OCI-M2 (cell line): ENCODE measurements around the gene OR5A2.
"Not testable (repeated sequence)": the region's sequence is repeated elsewhere in the genome, so short reads cannot be mapped to it uniquely, and the experiment has no call there.

ENCODE experiments used
- DNase-seq: peaks from one replicate; lab custom pipeline; 2025; ENCODE audit not compliant: unreplicated experiment; lab: John Stamatoyannopoulos, UW

OR5A2 gene, protein sequence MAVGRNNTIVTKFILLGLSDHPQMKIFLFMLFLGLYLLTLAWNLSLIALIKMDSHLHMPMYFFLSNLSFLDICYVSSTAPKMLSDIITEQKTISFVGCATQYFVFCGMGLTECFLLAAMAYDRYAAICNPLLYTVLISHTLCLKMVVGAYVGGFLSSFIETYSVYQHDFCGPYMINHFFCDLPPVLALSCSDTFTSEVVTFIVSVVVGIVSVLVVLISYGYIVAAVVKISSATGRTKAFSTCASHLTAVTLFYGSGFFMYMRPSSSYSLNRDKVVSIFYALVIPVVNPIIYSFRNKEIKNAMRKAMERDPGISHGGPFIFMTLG

DNA sequence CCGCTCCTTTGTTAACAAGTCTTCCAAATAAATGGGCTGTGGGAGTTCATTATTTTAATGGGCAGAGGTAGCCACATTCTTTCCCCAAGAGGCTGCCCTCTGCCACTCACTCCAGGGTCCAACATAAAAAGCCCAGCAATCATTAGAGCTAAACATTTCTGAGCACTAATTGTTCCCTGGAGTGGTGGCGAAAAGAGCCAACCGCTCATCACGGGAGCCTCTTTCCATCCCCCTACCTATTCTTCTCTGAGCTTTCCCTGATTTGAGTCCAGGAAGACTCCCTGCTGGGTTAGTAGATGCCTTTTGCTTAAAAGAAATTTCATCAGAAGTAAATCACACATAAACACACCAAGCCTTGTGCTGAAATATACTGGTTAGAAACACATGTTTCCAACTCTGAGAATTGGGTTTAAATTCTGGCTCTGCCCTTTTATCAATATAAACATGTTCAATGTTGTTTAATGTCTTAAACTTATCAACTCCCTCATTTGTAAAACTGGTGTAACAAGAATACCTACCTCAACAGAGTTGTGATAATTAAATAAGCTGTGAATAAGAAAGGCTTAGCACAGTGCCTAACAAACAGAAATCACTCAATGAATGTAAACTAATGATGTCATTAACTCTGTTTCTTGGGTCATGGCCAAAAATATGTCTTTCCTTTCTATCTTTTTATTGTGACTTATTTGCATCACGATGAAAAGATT, at the start of gene OR5A2:
TSS of gene OR5A2 (minus strand) at position 53 of the 707 bp plus-strand sequence. CDS start 3,460 bp downstream, outside the sequence.
- no peak for DNase-seq

DNA sequence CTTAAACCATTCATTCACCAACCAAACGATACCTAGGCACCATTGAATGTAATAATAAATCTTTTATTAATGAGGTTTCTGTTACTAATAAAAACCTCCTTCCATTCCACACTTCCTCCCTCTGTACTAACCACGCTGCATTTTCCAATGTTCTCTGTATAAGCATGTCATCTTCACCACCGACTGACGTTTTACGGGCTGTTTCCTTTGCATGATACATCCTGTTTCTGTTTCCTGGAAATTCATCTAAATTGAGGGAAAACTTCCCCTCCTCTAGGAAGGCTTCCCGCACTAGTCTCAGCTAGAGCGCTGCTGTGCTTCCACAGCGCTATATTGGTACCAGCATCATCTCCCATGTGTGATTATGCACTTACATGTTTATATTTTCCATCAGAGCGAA, 49.0 kb upstream of the OR5A2 start:
- DNase-seq: no peak

DNA sequence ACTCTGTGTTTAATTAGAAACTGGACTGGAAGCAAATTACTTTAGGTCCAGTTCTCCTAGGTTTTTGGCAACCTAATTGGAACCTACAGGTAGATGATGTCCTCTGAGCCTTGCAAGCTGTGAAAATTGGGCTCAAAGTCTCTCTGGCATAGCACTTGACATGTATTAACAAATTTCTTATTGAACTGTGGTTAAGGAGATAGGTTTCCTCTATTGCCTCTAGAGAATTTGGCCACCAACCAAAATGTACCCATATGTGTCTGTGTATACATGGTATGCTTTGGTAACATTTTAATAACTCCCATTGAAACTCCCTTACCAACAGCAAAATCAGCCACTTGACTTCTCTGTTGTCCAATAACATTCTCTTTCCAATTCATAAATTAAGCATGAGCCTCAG, 46.8 kb upstream of the OR5A2 start, which contains the start of gene OR4D10:
TSS of gene OR4D10 (plus strand) at position 301 of the 400 bp plus-strand sequence. CDS start 4,115 bp downstream, outside the sequence.
- DNase-seq: no peak

DNA sequence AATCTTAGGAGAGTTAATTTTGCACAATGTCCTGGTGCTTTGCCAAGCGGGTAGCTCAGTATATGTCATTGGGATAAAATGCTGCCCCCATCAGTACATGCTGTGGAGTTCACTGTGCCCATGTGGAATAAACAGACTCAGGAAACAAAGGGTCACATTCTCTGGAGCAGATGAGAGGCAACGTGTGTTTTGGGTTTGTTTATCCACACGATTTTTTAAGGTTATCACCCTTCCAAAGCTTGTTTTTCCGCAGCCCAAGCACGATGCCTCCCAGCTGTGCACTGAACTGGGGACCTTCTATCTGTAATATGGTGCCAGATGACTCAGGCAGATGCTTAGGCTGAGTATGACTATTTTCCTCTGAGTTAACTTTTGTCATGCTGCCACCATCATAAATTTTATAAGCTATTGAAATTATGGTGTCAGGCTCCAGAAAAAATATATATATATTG, 37.0 kb upstream of the OR5A2 start:
- no peak for DNase-seq

DNA sequence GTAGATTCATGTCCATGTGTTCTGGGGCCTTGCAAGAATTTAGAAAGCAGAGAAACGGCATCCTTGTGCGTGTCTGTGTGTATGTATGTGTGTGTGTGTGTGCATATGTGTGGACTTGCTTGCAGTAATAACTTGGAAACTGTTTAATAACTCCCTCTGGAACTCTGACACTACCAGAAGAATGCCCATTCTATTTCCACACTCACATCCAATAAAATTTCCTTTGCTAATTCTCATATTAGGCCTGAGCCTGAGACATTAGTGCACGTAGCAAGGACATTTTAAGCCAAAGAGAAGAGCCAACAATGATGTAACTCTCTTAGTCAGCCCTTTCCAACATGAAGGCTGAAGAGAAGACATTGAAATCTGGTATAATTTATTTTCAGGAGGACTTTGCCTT, 33.7 kb upstream of the OR5A2 start:
- DNase-seq: no peak

DNA sequence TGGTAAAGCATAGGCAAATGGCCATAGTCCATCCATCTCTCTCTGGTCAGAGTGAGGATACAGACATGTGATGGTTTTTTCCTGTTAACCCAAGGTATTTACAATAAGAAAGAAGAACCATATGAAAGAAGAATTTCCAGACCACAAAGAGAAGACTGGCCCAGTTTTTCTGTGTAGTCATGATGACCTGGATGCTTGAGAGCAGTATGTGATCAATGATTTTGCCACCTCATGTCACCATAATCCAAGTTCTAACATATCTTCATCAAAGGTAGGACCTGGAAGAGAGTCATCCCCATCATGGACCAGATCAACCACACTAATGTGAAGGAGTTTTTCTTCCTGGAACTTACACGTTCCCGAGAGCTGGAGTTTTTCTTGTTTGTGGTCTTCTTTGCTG, 30.4 kb upstream of the OR5A2 start, which contains the start of gene OR4D6:
TSS of gene OR4D6 (plus strand) at position 301 of the 400 bp plus-strand sequence. CDS start at position 301, 0 bp downstream.
- no peak for DNase-seq

DNA sequence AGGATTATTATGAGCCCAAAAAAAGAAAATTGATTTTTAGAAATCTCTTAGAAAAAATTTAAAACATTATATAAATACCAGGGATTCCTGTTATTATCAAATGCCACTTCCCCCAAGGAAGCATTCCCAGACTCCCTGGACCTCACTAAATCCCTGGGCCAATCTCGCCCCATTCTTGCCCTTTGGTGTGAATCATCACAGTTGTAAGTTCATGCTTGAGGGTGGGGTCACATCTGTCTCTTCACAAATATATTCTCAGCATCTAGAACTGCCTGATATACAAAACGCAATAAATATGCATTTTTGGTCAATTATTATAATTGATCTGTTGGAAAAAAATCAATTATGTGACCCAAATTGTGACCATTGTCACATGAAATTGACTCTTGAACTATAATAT, 22.3 kb upstream of the OR5A2 start:
- DNase-seq: no peak

DNA sequence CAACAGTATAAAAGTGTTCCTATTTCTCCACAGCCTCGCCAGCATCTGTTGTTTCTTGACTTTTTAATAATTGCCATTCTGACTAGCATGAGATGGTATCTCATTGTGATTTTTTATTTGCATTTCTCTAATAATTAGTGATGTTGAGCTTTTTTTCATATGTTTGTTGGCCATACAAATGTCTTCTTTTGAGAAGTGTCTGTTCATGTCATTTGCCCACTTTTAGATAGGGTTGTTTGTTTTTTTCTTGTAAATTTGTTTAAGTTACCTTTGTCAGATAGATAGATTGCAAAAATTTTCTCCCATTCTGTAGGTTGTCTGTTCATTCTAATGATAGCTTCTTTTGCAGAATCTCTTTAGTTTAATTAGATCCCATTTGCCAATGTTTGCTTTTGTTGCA, 19.4 kb upstream of the OR5A2 start:
- not testable (repeated sequence) for DNase-seq

DNA sequence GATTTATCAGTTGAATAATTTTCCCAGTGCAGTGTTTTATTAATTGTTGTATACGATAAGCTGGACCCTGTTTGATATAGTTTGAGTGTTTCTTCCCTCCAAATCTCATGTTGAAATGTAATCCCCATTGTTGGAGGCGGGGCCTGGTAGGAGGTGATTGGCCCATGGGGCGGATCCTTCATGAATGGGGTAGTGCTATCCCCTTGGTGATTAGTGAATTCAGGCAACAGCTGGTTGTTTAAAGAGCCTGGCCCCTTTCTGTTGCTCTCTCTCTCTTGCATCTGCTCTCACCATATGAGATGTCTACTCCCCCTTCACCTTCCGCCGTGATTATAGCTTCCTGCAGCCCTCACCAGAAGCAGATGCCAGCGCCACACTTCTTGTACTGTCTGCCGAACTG, 11.6 kb upstream of the OR5A2 start:
- DNase-seq: no peak

DNA sequence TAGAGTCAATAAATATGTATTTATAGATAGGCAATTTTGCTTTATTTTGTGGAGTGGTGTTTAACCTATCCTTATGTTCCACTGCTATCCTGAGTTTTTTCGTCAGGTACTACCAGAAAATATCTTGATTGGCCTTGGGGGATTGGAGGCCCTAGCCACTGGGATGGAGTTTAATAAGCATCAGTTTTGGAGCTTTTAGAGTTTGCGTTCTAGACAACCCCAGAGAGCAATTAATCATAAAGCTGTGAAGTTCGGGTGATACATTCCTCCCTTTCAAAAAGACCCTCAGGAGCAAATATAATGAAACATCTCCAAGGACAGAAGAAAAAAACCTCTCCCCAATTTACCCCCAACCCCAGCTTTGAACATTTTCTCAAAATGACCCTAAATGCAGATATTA, 10.0 kb upstream of the OR5A2 start, which contains the start of gene OR5A1:
TSS of gene OR5A1 (plus strand) at position 301 of the 400 bp plus-strand sequence. CDS start 6,700 bp downstream, outside the sequence.
- no peak for DNase-seq

DNA sequence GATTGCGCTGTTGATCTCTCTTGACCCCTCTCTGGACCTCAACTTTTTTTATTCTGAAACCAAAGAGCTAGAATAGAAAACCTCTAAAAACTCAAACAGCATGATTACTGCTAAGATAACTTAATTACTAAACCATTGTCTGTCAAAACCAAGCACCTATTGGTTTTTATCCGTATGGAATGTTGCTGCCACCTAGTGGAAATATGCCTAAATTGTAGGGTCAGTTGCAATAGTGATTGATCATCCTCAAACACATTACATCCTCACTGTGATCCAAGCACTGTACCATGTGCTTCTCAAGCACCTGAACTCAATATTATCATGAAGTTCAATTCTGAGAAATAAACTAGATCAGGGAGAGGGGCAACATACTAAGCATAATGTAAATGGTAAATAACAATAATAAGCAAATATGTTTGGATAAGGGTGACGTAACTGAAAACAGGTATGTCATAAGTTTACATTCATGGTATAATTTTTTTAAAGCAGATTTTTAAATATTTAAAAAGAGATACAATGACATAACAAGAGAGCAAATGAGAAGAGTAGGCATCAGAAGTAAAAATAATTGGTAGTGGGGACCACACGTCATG, 3.8 kb upstream of the OR5A2 start:
- DNase-seq: no peak

DNA sequence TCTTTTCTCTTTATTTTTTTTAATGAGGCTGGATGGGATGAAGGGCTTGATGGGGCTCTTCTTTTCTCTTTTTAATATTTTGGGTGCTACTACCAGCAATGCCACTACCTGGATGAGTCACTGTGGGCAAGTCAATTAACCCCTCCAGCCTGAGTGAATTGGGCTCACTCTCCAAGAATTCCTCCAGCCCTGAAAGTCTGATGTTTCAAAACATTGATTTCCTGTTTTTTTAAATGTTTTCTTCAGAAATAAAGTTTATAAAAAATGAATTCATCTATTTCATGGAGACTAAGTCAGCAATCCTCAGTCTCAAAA, 812 bp upstream of the OR5A2 start:
- DNase-seq: no peak

DNA sequence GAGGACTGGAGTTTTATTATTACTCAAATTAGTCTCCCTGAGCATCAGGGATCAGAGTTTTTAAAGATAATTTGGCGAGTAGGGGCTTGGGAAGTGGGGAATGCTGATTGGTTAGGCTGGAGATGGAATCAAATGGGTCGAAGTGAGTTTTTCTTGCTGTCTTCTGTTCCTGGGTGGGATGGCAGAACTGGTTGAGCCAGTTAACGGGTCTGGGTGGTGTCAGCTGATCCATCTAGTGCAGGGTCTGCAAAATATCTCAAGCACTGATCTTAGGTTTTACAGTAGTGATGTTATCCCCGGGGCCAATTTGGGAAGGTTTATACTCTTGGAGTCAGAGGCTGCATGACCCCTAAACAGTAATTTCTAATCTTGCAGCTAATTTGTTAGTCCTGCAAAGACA, 1.1 kb downstream of the OR5A2 start:
- no peak for DNase-seq

DNA sequence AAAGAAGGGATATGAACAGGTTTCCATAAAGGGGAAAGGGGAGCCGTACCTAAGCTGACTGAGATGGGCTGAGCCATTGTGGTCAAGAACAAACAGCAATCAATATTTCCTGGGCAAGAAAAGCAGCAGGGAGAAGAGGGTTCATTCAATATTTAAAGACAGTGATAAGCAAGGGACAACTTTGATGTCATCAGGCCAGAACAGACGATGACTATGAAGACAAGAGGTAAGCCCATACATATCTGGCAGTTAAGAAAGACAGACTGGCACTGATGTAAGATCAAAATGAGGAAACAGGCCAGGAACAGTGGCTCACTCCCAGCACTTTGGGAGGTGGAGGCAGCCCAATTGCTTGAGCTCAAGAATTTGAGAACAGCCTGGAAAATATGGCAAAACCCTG, 2.4 kb downstream of the OR5A2 start:
- no peak for DNase-seq

DNA sequence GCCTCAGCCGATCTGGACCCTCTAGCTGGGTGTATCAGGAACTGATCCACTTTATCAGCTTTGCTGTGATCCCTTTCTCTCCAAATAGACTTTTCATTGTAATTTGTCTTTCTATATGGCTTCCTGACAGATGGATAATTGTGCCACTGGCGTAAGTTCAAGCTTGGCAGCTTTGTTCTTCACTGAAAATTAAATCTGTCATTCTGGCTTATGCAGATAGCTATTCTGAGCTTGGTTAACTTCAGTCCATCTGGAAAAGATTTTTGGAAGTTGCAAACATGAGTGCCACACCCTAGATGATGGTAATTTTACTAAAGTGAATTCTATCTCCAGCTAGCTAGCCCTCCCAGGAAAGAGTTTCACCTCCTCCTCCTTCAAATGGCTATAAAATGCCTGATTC, 8.1 kb downstream of the OR5A2 start:
- no peak for DNase-seq

DNA sequence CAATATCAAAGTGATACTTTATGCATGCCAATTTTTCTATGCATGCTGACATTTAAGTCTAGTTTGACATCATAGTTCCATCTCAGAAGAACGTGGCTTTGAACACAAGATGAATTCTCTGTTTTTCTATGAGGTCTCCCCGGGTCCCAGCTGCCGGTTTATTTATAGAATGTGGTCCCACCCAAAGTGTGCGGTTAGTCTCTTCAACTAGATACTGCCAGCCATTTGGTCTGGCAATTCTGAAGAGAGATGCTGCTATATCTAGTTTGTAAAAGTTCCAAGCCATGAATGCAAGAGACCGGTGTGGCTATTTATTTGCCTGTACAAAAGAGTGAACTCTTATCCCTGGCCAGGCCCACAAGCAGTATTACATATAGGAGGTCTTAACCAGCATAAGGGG, 9.2 kb downstream of the OR5A2 start:
- DNase-seq: no peak

DNA sequence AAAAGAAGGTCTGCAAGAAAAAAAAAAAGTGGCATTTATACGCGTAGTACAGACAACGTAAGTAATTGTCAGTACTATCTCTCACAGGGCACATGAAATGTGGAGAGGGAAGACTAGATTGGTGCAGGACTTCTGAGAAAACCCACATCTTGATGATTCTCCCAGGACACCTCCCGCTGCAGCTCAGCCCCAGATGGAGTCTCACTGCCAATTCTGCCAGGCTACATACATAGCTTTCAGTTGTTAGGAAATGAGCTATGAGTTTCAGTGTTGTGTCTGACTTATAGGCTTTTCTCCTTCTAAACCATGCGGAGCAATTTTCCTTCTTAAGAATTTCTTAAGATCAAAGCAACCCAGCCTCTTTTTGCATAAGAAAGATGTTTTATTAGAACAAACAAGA, 9.6 kb downstream of the OR5A2 start:
- DNase-seq: no peak

DNA sequence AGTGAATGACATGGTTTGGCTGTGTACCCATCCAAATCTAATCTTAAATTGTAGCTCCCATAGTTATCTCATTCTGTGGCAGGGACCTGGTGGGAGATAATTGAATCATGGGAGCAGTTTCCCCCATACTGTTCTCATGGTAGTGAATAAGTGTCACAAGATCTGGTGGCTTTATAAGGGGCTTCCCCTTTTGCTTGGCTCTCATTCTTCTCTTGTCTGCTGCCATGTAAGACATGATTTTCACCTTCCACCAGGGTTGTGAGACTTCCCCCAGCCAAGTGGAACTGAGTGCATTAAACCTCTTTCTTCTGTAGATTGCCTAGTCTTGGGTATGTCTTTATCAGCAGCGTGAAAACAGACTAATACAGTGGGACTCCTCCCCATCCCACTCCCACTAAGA, 11.1 kb downstream of the OR5A2 start:
- no peak for DNase-seq

DNA sequence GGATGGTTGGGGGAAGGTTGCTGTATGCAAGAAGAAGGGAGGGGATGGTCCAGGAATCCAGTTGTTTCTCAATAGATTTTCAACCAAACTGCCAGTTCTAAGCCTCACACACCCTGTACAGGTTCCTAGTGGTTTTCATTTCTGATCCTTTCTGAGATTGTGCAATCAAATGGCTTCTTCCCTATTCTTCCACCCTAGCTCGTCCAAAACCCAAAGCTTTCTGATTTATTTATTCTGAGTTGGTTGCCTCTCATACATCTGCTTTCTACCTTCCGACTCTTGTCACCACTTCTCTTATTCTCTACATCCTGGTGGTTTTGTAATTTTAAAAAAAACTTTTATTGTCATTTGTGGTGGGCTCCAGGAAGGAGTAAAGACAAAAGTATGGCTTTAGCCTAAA, 12.6 kb downstream of the OR5A2 start:
- DNase-seq: no peak

DNA sequence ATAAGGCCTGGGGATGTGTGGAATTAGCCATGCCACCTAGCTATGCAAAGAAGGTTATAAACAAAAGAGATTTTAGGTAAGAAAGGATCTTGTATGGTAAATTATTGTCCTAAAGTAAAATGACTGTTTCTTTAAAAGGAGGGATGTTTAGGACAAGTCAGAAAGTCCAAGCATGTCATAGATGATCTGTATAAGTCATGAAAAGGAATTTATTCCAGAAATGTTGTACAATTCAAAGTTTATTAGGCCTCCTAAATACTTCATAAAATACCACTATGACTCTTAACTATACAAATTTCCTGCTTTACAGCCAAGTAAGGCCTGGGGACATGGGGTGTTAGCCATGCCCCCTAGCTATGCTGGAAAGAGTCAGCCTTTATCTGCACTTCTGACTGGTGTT, 22.7 kb downstream of the OR5A2 start:
- DNase-seq: no peak

DNA sequence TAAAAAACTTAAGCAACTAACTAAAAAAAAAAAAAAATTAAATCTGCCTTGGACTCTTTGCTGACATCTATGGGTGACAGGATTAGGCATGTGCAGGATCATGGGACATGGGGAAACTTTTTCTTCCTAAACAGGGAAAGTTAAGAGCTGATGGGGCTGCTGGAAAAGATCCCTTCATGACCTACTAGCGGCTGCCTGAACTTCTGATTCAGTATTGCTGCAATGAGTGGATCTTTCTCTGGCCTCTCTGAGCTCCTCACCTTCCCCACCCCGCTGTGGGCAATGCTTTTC, 25.0 kb downstream of the OR5A2 start:
- DNase-seq: no peak
